DND-41 (cell line): ENCODE measurements around the gene EVA1C.
"Not testable (repeated sequence)": the region's sequence is repeated elsewhere in the genome, so short reads cannot be mapped to it uniquely, and the experiment has no call there.

Experiments
- EZH2 ChIP-seq: IDR thresholded peaks from 3 replicates; pipeline ENCODE4 v1.6.1; 2012; ENCODE audit warnings: borderline replicate concordance, low read depth, mild to moderate bottlenecking, moderate library complexity, low read length, inconsistent platforms; ENCODE audit not compliant: severe bottlenecking
- TF ChIP-seq, protein P1 (sequence below): IDR thresholded peaks from 2 replicates; pipeline ENCODE4 v1.5.1; 2012; ENCODE audit warnings: borderline replicate concordance, low read length, moderate library complexity, mild to moderate bottlenecking; ENCODE audit not compliant: poor library complexity, severe bottlenecking; ENCODE audit errors: extremely low read depth

- TF ChIP-seq, protein P1, sequence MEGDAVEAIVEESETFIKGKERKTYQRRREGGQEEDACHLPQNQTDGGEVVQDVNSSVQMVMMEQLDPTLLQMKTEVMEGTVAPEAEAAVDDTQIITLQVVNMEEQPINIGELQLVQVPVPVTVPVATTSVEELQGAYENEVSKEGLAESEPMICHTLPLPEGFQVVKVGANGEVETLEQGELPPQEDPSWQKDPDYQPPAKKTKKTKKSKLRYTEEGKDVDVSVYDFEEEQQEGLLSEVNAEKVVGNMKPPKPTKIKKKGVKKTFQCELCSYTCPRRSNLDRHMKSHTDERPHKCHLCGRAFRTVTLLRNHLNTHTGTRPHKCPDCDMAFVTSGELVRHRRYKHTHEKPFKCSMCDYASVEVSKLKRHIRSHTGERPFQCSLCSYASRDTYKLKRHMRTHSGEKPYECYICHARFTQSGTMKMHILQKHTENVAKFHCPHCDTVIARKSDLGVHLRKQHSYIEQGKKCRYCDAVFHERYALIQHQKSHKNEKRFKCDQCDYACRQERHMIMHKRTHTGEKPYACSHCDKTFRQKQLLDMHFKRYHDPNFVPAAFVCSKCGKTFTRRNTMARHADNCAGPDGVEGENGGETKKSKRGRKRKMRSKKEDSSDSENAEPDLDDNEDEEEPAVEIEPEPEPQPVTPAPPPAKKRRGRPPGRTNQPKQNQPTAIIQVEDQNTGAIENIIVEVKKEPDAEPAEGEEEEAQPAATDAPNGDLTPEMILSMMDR = not testable (repeated sequence)
- TF ChIP-seq EZH2 = not testable (repeated sequence)
Observed at GRCh38 chr21:32446440-32446839, 33.9 kb downstream of the EVA1C start.
